IPS-18c (cell line): Measurements from ENCODE around the gene GLIS2.

ENCODE experiments used
- H3K4me3 ChIP-seq: 2 replicates; pipeline ENCODE4 v1.7.0; 2013; ENCODE audit warnings: low read depth, mild to moderate bottlenecking, low read length, moderate library complexity; ENCODE audit not compliant: insufficient read depth
- H3K9me3 ChIP-seq: one replicate; pipeline ENCODE4 v1.6.1; 2013; ENCODE audit warnings: mild to moderate bottlenecking, low read length, moderate library complexity; ENCODE audit not compliant: control insufficient read depth, insufficient read depth

The GLIS2 gene

DNA sequence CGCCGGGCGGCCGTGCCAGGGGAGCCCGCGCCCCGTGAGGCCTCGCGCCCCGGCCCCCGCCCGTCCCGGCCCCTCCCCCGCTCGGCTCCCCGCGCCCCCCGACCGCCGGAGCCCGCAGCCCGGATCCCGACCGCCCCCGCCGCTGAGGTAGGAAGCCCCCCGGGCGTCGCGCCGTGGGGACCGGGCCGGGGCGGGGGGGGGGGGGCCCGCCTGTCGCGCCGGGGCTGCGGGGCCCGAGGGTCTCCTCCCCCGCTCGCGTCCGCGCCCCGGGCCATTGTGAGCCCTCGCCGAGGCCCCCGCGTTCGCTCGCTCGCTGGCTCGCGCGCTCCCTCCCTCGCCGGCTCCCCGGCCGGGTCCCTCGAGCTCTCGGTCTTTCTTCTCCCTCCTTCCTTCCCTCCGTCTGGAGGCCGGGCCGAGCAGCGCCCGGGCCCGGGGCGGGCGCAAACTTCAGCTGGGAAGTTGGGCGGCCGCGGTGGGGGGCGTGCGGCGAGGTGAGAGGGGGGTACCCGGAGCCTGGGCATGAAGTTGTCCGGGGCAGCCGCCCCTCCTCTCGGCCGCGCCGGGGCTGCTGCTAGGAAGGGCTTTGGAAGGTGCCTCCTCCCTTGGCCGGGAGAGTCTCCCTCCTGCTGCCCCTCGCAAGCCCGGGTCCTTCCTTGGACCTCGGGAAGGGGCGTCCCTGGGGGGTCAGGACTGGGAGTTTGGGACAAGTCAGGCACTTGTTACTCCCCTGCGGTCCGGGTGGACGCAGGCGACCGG, 419 bp downstream of the GLIS2 start:
- H3K4me3 ChIP-seq: peak overlapping the region; percentile 71

DNA sequence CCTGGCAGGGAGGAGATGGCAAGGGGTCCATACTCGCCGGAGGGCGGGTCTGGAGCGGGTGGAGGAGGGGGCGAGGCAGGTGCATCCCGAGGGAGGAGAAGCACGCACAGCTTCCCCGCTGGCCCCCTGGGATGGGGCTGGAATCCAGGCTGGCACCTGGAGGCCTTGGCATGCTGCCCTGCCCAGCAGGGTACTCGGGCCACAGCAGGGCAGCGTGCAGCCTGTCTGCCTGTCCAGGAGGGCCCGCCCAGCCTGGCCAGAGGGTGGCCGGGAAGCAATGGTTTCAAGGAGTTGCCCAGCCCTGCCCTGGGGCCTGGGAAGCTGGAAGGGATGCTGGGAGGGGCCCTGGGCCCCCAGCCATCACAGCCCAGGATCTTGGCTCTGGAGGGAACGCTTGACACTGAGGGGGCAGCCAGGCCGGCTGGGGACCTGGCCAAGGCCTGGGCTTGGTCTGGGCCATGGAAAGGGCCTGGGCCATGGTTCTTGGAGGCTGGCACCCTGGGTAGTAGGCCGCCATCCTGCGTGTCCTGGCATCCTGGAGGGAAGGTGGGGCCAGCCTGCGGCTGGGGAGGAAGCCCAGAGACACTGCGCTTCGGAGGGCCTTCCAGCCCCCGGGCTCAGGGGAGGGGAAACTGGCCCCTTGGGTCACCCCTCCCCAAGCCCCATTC, 1.1 kb downstream of the GLIS2 start:
- H3K4me3 ChIP-seq: peak overlapping the region; percentile 71
- H3K9me3 ChIP-seq: no peaks in the 10 kb centered on the region

More for the DNA sequence above, 419 bp downstream of the GLIS2 start:
- H3K9me3 ChIP-seq: no peaks in the 10 kb centered on the region

DNA sequence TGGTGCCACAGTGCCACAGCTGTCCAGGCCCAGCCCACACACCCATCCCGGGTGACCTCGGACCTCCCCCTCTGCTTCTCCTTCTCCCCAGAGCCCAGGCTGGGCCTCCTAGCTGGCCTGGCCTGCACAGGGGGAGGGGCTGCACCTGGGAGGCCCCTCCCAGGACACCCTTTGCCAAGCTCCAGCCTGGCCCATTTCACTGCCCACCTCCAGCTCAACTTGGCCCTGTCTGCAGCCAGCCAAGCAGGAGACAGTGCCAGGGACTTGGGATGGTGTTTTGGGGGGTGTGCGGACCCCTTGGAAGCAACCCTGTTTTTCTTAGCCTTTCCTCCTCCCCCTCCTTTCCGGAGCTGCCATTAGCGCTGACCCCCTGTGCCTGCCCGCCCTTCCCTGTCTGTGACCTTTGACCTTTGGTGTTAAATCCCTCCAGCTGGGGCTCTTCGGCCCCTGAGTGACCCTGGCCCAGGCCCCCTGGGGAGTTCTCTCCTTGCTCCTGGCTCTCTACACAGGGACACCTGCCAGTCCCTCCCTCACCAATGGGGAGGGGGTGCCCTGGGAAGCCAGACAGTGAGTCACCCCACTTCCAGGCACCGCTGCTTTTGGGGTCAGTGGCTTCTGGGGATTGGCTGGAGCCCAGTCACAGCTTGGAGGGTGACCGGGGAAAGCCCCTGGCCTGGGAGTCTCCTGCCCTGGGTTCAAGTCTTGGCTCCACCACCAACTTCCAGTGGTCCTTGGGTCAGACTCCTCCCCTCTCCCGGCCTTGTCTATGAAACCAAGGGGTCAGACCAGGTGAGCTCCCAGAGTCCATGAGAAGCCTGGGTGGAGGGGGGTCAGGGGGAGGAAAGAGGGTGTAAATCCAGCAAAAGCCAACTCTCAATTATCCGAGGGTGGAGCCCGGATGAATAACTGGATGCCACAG, 1.9 kb downstream of the GLIS2 start:
- Histone ChIP-seq H3K4me3 (no peak overlapping the region), H3K9me3 (no peaks in the 10 kb centered on the region)

DNA sequence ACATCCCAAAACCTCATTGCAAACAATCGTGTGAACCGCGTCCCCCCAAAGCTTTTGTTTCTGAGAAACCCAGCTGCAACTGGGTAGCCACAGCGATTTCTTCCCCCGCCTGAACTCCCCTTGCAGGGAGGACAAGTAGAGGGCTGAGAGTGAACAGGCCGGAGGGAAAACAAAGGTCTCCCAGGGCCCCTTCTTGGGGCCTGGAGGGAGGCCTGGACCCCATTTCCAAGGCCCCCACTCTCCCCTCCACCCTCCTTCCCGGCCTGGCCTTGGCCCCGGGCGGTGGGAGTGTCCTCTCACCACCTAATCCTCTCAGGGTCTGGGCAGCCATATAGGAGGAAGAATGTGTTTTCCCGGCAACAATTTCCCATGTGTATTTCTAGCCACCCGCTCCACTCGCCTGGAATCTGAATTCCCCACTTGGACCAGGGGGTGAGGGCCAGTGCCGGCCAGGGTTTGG, 2.6 kb downstream of the GLIS2 start:
- H3K9me3 ChIP-seq: no peaks in the 10 kb centered on the region
- no peak overlapping the region for H3K4me3 ChIP-seq

DNA sequence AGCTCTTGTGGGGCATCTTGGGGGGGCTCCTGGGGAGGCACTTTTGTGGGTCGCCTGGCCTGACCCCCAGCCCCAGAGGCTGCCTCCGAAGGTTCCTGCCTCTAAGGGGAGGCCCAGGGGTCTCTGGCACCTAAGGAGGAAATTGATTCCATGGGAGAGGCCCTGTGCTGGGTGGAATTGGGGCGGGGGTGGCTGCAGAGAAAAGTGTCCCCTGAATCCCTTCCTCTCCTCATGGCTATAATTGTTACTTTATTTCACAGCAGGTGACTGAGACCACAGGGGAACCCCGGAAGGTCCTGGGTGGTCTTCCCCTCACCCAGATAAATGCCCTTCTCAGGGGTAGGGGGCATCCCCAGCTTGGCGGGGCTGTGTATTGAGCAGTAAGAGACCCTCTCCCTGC, 3.1 kb downstream of the GLIS2 start:
- Histone ChIP-seq H3K4me3 (no peak overlapping the region), H3K9me3 (no peaks in the 10 kb centered on the region)

DNA sequence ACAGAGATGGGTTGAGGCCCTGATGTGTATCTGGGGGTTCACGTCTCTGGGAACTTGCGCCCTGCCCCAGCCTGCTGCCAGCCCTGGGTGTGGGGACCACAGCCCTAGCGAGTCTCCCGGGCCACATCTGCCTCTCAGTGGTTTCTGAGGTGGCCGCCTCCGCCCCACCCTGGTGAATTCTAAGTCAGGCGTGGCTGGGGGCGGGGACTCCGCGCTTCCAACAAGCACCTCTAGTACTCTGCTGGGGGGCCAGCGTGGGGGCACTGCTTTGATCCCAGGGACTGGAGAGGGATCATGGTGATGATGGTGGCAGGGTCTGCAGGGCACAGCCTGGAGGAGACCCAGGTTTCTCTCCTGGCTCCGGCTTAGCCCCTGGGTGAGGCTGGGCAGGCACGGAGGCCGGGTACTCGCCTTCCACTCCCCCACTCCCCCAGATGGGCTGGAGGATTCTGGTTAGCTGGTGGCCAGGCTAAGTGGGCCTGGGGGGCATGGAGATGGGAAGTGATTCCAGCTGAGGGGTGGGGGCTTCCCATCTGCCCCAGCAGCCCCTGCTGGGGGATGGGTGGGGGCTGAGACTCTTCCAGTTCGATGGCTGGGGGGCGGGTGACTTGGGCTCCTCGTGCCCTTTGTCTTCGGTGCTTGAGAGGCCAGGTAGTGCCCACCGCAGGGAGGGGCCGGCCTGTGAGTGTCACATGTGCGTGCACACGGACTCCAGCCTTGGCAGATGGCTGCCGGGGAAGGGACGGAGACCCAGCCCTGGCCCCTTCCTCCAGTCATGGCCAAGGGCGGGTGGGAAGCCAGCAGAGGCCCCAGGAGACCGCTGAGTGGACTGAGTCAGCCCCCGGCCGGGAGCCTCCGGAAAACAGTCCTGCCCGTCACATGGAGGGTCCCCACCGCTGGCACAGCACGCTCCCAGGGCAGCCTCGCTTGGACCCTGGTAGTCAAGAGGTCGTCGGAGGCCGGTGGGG, 3.9 kb downstream of the GLIS2 start:
- Histone ChIP-seq H3K9me3 (no peaks in the 10 kb centered on the region), H3K4me3 (no peak overlapping the region)

DNA sequence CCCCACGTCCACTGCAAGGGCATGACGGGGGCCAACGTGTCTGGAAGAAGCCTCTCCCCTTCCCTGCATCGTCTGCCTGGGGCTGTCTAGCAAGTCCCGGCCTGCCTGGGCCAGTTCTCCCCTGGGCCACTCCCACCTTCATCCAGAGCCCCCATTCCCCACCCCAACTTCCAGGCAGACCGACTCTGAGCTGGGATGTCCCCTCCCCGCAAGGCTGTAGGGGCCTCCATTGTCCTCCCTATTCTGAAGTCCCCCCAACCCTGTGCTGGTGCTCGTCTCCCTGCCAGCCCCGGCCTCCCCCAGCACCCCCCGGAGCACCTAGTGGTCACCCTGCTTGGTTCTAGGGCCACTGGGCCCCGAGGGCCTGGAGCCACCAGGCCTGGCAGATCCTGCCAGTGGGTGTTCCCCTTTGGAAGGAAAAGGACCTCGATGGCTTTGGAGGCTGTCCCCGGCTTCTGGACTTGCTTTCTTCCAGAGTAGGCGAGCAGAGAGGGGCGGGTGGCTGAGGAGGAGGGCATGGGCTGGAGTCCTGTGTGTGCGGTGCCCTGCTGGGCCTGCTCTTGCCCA, 4.8 kb downstream of the GLIS2 start:
- Histone ChIP-seq H3K4me3 (no peak overlapping the region), H3K9me3 (no peaks in the 10 kb centered on the region)

DNA sequence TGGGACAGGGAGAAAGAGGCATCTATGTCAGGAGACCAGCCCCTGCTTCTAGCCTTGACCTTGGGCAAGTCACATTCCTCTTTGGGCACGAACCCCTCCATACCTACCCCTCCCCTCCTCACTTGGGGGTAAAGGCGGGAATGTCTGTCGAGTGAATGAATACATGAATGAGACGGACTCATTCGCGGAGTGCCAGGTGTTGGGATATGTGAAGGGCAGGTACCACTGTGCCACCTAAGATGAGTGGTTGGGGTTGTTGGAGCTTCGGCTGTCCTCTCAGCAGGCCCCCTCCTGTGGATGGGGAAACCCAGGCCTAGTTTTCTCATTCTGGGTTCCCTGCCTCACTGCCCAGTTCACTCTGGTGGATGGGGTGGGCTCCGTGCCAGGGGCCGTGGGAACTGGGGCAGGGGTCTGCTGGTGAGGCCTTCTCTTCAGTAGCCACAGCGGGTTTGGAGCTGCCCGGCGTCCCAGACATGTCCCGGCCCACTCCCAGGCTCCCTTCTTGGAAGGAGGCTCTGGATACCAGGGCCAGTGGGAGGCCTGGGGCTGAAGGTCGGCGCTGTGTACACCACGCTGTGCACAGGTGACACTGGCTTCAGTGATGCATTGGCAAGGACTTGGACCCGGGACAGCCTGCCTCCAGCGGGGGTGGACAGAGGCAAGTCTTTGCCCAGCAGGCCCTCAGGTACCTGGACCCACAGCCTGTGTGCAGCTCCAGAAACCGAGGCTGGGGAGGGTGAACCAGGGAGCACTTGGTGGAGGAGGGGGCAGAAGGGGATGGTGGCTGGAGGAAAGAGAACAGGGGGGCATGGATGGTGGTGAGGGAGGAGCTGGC, 5.6 kb downstream of the GLIS2 start:
- H3K4me3 ChIP-seq: no peak overlapping the region
- no peaks in the 10 kb centered on the region for H3K9me3 ChIP-seq

DNA sequence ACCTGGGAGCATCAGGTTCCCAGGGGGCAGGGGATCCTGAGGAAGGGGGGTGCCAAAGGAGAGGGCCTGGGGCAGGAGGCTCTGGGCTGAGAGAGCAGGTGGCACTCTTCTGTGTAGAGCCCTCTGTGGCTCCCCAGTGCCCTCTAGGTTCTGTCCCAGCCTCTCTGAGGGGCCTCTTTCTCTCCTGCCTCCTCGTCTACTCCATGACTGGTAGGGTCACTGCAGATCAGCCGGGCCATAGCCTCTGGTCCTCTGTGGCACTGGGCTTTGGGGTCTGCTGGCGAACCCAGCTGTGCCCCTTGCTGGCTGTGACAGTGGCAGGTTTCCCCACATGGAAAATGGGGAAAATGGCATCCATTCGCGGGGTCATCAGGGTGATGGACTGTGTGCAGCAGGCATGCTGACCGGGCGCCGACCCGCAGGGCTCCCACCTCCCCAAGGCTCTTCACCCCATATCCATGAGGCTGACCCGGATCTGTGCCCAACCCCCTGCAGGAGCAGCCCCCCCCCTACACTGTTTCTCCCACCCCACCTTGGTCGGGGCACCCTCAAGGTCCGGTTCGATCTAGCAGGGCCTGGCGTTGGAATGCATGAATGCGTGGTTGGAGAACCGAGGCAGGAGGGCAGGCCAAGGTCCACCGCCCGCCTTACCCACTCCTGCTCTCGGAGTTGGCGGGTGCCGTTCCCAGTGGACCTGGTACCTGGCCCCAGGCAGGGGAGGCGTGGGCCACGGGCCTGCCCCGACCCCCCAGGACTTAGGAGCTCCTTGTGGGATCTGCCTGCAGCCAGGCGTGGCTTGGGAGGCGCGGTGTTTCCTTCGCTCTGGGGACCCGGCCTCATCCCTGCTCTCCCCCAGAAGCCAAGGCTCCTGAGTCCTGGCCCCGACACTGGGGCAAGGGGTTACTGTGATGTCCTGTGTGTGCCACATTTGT, 6.5 kb downstream of the GLIS2 start:
- no peaks in the 10 kb centered on the region for H3K9me3 ChIP-seq
- no peak overlapping the region for H3K4me3 ChIP-seq

DNA sequence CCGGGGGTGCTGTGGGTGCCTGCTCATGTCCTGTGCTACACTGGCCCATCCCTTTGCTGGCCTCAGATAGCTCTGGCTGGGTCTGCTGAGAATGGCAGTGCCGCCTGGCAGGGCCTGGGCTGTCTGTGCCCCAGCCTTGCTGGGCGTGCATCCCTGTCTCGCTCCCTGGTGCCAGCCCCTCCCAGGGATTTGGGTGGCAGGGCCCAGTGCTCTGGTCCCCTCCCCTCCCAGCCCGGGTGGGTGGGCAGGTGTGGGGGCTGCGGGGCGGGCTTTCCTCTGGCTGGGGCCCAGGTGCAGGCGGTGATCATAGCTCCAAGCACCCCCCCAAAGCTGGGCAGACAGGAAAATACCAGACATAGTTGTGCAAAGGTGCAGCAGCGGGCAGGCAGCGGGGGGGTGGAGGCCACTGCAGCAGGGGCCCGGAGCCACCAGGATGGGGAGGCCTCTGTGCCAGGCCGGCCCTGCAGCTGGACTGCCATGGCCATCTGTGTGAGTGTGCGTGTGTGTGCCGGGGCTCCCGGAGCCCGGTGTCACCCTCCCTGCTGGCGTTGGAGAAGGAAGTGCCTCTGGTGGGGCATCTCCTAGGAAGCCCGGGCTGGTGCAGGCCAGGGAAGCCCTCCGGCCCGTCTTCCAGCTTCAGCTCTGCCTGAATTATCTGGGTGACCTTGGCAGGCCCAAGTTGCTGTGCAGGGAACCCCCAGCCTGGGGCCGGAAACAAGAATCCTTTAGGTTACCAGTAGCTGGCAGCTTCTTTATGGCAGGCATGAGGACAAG, 7.4 kb downstream of the GLIS2 start:
- H3K9me3 ChIP-seq: no peaks in the 10 kb centered on the region
- no peak overlapping the region for H3K4me3 ChIP-seq

DNA sequence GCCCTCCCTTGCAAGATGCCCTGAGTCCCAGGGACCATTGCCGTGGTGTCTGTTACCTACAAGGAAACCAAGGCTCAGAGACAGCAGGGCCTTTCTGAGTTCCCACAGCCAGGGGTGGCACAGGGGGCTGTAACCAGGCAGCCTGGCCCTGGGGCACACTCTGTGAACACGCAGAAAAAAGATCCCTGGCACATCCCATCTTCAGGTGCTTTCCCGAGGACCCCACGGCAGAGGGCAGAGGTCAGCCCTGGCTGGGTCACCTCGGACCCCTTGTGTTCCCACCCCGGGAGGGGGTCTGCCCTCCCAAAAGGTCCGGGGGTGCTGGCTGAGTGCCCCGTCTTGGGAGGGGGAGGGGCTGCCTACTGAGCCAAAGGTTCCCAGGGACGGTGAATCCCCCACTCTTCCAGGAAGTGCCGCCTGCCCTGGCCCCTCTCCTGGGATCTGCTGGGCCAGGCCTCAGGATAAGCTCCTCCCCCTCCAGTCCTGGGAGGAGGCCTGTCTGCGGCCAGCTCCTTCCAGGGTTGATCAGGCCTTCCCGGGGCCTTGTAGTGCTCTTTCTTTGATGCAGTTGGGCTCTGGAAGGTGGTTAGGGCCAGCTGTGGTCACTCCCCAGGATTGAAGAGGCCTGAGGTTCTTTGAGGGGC, 8.1 kb downstream of the GLIS2 start:
- Histone ChIP-seq H3K9me3 (no peaks in the 10 kb centered on the region), H3K4me3 (0 out of 2 replicates have a peak overlapping the region, but pooled peaks have one; percentile 24)

DNA sequence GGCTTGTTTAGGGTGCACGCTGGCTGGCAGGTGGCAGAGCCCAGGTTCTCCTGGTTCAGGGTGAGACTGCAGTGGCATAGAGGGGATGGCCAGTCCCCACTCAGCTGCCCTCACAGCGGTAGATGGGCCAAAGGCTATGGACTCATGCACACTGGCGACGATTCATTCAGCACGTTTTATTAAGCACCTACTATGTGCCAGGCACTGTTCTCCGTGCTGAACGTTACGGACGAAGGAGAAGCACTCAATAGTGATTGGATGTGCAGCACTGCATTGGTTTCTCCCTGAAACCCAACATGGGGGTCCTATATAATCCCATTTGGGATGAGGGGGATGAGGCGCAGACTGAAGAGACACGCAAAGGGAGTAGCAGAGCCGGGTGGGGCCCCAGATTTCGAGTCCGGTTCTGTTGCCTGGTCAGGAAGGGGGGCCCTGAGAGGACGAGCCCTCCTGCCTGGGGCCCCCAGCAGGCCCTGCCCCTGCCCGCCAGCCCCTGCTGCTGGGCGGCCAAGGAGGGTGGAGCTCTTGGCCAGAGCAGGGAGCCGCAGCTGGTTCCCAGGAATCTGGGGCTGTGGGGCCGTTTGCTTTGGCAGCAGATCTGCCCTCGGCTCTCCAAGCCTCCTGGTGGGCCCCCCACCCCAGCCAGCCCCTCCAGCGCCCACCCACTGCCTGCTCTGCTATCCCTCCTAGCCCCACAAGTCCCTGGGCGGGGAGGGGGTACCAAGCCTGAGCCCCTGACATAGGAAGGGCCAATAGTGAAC, 8.8 kb downstream of the GLIS2 start:
- H3K9me3 ChIP-seq: no peaks in the 10 kb centered on the region
- H3K4me3 ChIP-seq: 0 out of 2 replicates have a peak overlapping the region, but pooled peaks have one; percentile 24

DNA sequence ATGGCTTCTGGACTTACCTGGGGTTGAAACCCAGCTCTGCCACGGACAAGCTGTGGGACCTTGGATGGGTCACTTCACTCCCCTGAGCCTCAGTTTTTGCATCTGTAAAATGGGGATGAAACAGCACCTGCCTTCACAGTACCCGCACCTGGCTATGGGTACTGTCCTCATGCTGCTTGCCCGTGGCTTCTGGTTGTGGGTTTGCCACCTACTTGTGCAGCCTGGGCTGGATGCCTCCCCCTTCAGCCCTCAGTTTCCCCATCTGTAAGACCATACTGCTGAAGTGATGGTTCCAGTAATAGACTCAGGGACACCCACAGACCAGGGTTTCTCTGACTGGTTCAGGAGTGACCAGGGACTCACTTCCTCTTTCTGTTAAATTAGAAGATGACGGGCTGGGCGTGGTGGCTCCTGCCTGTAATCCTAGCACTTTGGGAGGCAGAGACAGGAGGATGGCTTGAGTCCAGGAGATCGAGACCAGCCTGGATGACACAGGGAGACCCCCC, 9.4 kb downstream of the GLIS2 start:
- Histone ChIP-seq H3K9me3 (no peaks in the 10 kb centered on the region), H3K4me3 (no peak overlapping the region)
